ENCODE measurements around the gene GNG14. TPM values are rescaled to one million over a fixed set of nuclear protein-coding genes. Genes with fewer than 3 reads are reported as not detected.

Gene GNG14
- total RNA-seq, 4 donors from 2014 or later: not detected

DNA sequence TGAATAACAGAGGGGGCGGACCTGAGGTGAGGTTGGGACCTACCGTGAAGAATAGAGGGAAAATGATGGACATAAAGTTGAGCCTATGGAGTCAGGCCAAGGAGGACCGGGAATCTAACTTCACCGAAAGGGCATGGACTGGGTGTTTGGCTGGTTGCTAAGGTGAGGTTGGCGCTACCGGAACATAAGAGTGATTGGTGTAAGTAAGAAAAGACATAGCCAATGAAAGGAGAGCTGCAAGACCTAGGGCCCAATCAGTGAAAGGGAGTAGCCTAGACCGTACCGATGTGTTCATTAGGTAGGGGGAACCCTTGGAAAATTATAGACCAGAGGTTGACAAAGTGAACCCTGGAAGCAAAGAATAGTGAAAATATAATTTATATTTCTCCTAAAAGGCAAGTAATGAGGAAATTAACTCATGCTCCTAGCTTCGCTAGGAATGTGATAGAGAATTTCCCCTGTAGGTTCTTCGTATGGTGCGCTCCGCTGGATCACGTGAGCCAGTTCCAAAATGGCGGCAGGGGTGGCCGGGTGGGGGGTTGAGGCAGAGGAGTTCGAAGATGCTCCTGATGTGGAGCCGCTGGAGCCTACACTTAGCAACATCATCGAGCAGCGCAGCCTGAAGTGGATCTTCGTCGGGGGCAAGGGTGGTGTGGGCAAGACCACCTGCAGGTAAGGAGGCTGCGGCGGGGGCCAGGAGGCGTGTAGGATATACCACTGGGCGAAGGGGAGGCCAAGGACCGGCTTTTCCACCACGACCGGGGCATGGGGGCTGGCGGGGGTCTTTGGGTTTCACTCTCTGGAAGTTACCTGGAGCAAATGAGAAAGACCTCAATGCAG is 49.4 kb downstream of the GNG14 start, which contains the start of gene GET3:
TSS of gene GET3 (plus strand) at position 503 of the 840 bp plus-strand sequence. CDS start at position 512, 9 bp downstream.
- TF ChIP-seq, protein P1, sequence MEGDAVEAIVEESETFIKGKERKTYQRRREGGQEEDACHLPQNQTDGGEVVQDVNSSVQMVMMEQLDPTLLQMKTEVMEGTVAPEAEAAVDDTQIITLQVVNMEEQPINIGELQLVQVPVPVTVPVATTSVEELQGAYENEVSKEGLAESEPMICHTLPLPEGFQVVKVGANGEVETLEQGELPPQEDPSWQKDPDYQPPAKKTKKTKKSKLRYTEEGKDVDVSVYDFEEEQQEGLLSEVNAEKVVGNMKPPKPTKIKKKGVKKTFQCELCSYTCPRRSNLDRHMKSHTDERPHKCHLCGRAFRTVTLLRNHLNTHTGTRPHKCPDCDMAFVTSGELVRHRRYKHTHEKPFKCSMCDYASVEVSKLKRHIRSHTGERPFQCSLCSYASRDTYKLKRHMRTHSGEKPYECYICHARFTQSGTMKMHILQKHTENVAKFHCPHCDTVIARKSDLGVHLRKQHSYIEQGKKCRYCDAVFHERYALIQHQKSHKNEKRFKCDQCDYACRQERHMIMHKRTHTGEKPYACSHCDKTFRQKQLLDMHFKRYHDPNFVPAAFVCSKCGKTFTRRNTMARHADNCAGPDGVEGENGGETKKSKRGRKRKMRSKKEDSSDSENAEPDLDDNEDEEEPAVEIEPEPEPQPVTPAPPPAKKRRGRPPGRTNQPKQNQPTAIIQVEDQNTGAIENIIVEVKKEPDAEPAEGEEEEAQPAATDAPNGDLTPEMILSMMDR (IDR thresholded peaks at IDR 0.05; ENCODE audit: low read depth): no peak

DNA sequence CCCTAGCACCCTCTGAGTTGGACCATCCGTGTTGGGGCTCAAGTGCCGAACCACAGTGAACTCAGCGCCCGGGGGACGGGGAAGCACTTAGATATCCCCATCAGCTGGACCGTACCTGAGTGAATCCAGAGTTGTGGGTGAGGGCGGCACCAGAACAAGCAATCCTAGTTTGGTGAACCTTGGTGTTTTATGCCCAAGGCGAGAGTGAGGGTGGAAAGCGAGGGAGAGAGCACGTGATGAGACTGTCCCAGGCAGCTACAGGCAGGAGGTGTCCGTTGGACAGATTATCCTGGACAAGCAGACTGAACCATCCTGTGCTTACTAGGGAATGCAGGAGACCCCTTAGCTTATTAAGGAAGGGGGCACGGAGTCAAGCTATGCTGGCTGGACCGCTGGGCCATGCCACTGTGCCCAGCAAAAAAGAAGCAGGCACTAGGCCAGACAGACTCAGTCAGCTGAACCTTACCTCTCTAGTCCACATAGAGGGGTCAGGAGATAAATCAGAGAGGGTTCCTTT is 50.1 kb downstream of the GNG14 start:
- TF ChIP-seq, protein P1 (IDR thresholded peaks at IDR 0.05; ENCODE audit: low read depth): no peak

Small RNAs within 50 kb of the gene (small RNA-seq; reads per million reads assigned to genes)
- 1,359 reads per million, percentile 99 among the genes with 10 or more reads in this experiment for gene SNORD41

Other genes starting within 250 kb of the GNG14 start
- gene ZNF443, start 247.0 kb upstream of the GNG14 start, total RNA-seq: 1 to 10 TPM; 4.2 to 5.9 (median 4.8) TPM
- gene ZNF709, start 203.2 kb upstream of the GNG14 start, total RNA-seq: 1 to 10 TPM; 1.5 to 3.1 (median 2.8) TPM
- 10 to 100 TPM; 10.7 to 15.0 (median 14.3) TPM for gene ZNF564, start 136.5 kb upstream of the GNG14 start, total RNA-seq
- 1 to 10 TPM; 5.7 to 9.2 (median 7.8) TPM for gene ZNF490, start 77.2 kb upstream of the GNG14 start, total RNA-seq
- gene ZNF791, start 77.1 kb upstream of the GNG14 start, total RNA-seq: 10 to 100 TPM; 21.2 to 26.0 (median 24.9) TPM
- gene MAN2B1, start 21.3 kb upstream of the GNG14 start, total RNA-seq: 100 to 1,000 TPM in 2 of 4 donors, 10 to 100 TPM in 2; 61.0 to 186 (median 88.5) TPM
- 10 to 100 TPM in 1 of 4 donors, 1 to 10 TPM in 3; 5.7 to 11.6 (median 8.6) TPM for gene WDR83, start 21.2 kb upstream of the GNG14 start, total RNA-seq
- 10 to 100 TPM; 49.9 to 85.7 (median 75.7) TPM for gene DHPS, start 6.1 kb upstream of the GNG14 start, total RNA-seq
- 1 to 10 TPM; 2.6 to 3.7 (median 2.7) TPM for gene FBXW9, start 8.6 kb downstream of the GNG14 start, total RNA-seq
- gene TNPO2, start 35.9 kb downstream of the GNG14 start, total RNA-seq: 10 to 100 TPM; 42.6 to 66.3 (median 61.3) TPM
- 100 to 1,000 TPM; 163 to 417 (median 304) TPM for gene TRIR, start 46.7 kb downstream of the GNG14 start, total RNA-seq
- 10 to 100 TPM; 35.1 to 53.5 (median 43.4) TPM for gene GET3, start 49.5 kb downstream of the GNG14 start, total RNA-seq
- not detected for gene BEST2, start 63.8 kb downstream of the GNG14 start, total RNA-seq
- gene HOOK2, start 87.6 kb downstream of the GNG14 start, total RNA-seq: 100 to 1,000 TPM in 1 of 4 donors, 10 to 100 TPM in 3; 17.1 to 290 (median 36.9) TPM
- 100 to 1,000 TPM in 3 of 4 donors, 10 to 100 TPM in 1; 77.6 to 304 (median 155) TPM for gene JUNB, start 103.5 kb downstream of the GNG14 start, total RNA-seq
- 100 to 1,000 TPM; 124 to 217 (median 135) TPM for gene PRDX2, start 113.8 kb downstream of the GNG14 start, total RNA-seq
- 1 to 10 TPM in 1 of 4 donors, not detected in 3; 1.3 TPM for gene THSD8, start 114.1 kb downstream of the GNG14 start, total RNA-seq
- 1 to 10 TPM; 3.6 to 7.5 (median 5.1) TPM for gene RNASEH2A, start 118.6 kb downstream of the GNG14 start, total RNA-seq
- gene RTBDN, start 146.6 kb downstream of the GNG14 start, total RNA-seq: not detected
- under 1 TPM in 1 of 4 donors, not detected in 3; 0.17 TPM for gene MAST1, start 150.5 kb downstream of the GNG14 start, total RNA-seq
- gene DNASE2, start 193.5 kb downstream of the GNG14 start, total RNA-seq: 10 to 100 TPM; 24.9 to 74.8 (median 48.2) TPM
- gene KLF1, start 199.2 kb downstream of the GNG14 start, total RNA-seq: not detected
- 10 to 100 TPM; 34.9 to 98.5 (median 46.0) TPM for gene GCDH, start 203.2 kb downstream of the GNG14 start, total RNA-seq
- not detected for gene SYCE2, start 231.3 kb downstream of the GNG14 start, total RNA-seq
- 10 to 100 TPM; 20.1 to 28.6 (median 22.9) TPM for gene FARSA, start 245.7 kb downstream of the GNG14 start, total RNA-seq